ENCODE measurements around the gene ITGA4. TPM values are rescaled to one million over a fixed set of nuclear protein-coding genes. Genes with fewer than 3 reads are reported as not detected.

ITGA4 gene
- total RNA-seq, 1 donor = 27.6 TPM

- peak; percentile 10 for DNase-seq (ENCODE audit: low read depth)
- H3K4me3 ChIP-seq (ENCODE audit: low read depth, low read length) = no peak overlapping the region
- TF ChIP-seq, protein P1, sequence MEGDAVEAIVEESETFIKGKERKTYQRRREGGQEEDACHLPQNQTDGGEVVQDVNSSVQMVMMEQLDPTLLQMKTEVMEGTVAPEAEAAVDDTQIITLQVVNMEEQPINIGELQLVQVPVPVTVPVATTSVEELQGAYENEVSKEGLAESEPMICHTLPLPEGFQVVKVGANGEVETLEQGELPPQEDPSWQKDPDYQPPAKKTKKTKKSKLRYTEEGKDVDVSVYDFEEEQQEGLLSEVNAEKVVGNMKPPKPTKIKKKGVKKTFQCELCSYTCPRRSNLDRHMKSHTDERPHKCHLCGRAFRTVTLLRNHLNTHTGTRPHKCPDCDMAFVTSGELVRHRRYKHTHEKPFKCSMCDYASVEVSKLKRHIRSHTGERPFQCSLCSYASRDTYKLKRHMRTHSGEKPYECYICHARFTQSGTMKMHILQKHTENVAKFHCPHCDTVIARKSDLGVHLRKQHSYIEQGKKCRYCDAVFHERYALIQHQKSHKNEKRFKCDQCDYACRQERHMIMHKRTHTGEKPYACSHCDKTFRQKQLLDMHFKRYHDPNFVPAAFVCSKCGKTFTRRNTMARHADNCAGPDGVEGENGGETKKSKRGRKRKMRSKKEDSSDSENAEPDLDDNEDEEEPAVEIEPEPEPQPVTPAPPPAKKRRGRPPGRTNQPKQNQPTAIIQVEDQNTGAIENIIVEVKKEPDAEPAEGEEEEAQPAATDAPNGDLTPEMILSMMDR (IDR thresholded peaks at IDR 0.05; ENCODE audit: insufficient read depth, low read length) = no peak
Observed at GRCh38 chr2:181552808-181553207, 95.6 kb downstream of the ITGA4 start.

DNA sequence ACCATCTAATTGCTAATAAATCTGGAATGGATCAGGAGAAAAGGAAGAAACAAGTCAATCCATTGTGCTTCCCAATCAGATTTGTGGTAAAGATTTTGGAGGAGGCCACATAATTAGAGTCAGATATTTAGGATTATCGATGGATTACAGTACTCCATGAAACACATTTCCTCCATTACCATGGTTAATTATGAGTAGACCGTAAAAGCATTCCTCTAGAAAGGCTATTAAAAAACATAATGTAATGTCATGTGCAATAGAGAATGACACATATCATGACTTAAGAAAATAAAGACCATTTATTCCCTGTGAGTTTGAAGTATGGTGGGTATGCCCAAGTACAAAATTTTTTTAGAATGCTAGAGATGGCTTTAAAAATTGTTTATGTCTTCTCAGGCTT is 96.1 kb downstream of the ITGA4 start:
- TF ChIP-seq, protein P1 (IDR thresholded peaks at IDR 0.05; ENCODE audit: insufficient read depth, low read length) = no peak
- no peak for DNase-seq (ENCODE audit: low read depth)
- H3K4me3 ChIP-seq (ENCODE audit: low read depth, low read length) = no peak overlapping the region

GRCh38 chr2:181554061-181554830 is 97.1 kb downstream of the ITGA4 start:
- no peak overlapping the region for H3K4me3 ChIP-seq (ENCODE audit: low read depth, low read length)
- TF ChIP-seq, protein P1 (IDR thresholded peaks at IDR 0.05; ENCODE audit: insufficient read depth, low read length) = no peak
- no peak for DNase-seq (ENCODE audit: low read depth)

DNA sequence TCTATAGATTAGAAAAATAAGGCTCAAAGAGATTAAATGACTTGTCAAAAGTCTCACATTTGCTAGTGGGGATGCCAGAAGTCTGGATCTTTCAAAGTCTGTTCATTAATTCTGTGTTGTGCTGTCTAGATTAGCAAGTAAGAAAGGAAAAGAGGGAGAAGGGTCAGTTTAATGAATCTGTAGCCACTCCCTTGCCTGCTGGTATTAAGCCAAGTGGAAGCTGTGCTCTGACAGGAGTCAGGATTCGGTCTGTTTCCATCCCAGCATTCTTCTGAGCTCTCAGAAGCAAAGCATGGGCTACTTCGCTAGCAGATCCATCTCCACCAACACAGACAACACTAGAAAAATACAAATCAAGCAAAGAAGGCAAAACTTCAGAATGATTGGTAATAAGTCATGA is 101.2 kb downstream of the ITGA4 start:
- no peak overlapping the region for H3K4me3 ChIP-seq (ENCODE audit: low read depth, low read length)
- TF ChIP-seq, protein P1 (IDR thresholded peaks at IDR 0.05; ENCODE audit: insufficient read depth, low read length) = no peak
- DNase-seq (ENCODE audit: low read depth) = no peak

DNA sequence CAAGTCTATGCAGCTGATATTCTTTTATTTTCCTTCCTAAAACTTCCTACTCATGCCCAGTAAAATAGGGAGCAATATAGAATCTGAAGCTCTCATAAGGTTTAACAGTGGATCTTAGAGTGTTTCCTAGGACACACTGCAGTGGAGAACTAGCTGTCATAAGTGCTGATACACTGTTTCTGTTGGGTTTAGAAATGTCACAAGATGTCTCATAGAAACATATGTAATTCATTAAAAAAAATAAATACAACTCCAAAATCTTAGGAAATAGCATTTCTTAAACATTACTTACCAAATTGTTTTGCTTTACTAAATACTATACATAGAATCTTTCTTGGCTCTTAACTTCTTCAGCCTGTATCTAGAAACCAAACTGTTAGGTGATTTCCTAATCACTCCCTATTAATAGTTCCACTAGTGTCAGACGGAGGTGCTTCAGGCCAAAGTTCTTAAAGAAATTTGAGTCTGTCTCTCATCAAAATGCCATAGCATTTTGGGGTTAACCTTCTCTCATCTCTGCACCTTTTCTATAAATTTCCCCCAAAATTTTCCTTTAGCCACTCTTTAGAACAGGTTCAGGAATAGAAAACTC is 106.0 kb downstream of the ITGA4 start:
- TF ChIP-seq, protein P1 (IDR thresholded peaks at IDR 0.05; ENCODE audit: insufficient read depth, low read length) = no peak
- peak; percentile 5 for DNase-seq (ENCODE audit: low read depth)
- H3K4me3 ChIP-seq (ENCODE audit: low read depth, low read length) = no peak overlapping the region

GRCh38 chr2:181566334-181567032 is 109.3 kb downstream of the ITGA4 start:
- TF ChIP-seq, protein P1 (IDR thresholded peaks at IDR 0.05; ENCODE audit: insufficient read depth, low read length) = no peak
- DNase-seq (ENCODE audit: low read depth) = no peak

More at GRCh38 chr2:181566334-181567032, 109.3 kb downstream of the ITGA4 start:
- H3K4me3 ChIP-seq (ENCODE audit: low read depth, low read length) = no peak overlapping the region

Data from fibroblast of the aortic adventitia (primary cell).